RWPE1 (cell line): ENCODE data around the gene RNH1.

Source experiments
- CTCF ChIA-PET: fragments of 350-600 bp; sonication (Branson Sonifier 250); formaldehyde crosslinking; extraction: SDS; loops from one replicate; lab custom pipeline; 2021; lab: Yijun Ruan, JAX
- POLR2A ChIA-PET: fragments of 400-600 bp; formaldehyde crosslinking; extraction: SDS; loops from one replicate; lab custom pipeline; 2020; ENCODE audit warnings: antibody characterized with exemption; ENCODE audit not compliant: low non-redundant PET; lab: Yijun Ruan, JAX
- DNase-seq: peaks from one replicate; pipeline ENCODE4 v3.0.0; 2012; ENCODE audit warnings: low spot score
- H3K27ac ChIP-seq: fragments of 450-650 bp; 2 replicates; pipeline ENCODE4 v1.5.1; 2017
- CTCF ChIP-seq: fragments of 450-650 bp; conservative IDR thresholded peaks from 2 replicates; pipeline ENCODE4 v1.5.1; 2017; ENCODE audit warnings: low read depth, mild to moderate bottlenecking

RNH1 gene

DNA sequence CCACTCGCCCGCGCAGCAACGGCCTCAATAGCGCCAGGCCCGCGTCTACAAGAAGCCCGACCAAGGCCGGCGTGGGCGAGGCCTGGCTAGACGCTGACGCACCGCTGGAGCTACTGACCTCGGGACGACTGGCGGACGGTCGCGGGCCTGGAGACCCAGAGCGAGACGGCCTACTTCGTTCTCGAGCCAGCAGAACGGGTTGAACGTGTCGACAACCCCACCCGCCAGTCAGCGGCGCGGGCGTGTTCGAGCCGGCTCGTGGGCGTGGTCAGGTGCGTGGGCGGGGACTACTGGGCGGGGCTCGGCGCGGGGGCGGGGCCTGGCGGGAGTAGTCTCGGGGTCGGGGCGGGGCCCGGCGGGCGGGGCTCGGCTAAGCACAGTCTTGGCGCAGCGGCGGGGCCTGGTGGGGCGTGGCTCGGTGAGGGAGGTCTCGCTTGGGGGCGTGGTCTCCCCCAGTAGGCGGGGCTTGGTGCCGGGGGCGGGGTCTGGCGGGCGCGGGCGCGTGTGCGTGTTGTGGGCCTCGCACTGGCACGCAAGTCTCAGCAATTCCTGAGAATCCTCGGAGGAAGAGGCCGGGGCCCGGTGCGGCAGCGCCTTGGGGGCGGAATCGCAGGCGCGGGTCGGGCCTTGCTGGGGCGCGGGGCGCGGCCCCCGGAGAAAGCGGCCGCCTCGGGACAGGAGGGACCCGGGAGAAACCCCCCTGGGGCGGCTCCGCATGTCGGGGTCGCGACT is at the start of gene RNH1:
Gene RNH1 (minus strand): TSS at position 248 of the 732 bp plus-strand sequence. CDS start 5,080 bp downstream, outside the sequence.
- TF ChIP-seq CTCF, result no peak
- H3K27ac ChIP-seq, result peak within 1 kb of the TSS; percentile 98
- CTCF ChIA-PET, result interaction anchor here (0.8 to 1.0 kb wide), 3 partner anchors 8 to 57 kb away, joined by 3 to 4 read pairs (median 3); no protein-coding TSS in a partner anchor
- peak; percentile 94 for DNase-seq
- POLR2A ChIA-PET, result interaction anchor here (0.6 to 1.3 kb wide), 3 partner anchors 8 to 63 kb away, joined by 4 to 7 read pairs (median 6); no protein-coding TSS in a partner anchor

DNA sequence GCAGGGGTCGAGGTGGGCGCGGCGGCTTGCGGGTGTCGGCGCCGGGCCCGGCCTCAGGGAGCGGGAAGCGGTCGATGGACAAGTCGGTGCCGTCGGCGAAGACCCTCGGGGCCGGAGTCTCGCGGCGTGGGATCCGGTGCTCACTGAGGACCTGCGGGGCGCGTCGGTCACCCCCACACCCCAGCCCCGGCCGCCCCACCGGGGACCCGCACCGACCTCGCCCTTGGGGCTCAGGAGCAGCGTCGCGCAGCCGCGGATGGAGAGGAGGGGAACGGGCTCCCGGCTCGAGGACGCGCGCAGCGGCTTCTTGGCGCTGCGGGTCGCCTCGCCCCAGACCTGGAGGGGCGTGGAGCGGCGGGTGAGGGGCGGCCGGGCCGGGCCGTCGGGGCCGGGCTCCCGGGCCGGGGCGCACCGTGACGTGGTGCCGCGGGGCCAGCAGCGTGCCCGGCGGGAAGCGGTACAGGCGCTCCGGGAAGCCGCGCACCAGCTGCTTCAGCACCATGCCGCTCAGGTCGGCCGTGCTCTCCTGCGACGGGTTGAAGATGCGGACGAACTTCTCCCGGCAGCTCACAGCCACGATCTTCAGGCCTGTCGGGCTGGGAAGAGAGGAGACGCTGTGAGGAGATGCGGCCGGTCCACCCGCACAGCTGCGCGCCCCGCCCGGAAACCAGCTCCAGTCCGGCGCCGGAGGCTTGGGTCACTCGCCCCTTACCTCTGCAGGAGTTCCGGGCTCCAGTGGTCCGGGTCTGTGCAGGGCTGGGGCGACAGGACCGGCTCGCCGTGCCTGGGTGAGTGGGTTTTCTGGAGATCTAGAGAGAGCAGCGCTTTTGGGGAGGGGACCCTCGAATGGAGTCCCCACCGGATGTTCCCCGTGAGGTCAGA is 49.0 kb upstream of the RNH1 start:
- ChIA-PET CTCF (interaction anchor here (0.5 to 1.8 kb wide), 7 partner anchors 8 to 244 kb away, joined by 3 to 12 read pairs (median 3); partner anchors contain the start of gene PHRF1), POLR2A (no interaction called here)
- DNase-seq, result no peak
- no peak for TF ChIP-seq CTCF
- no peak overlapping the region for H3K27ac ChIP-seq

DNA sequence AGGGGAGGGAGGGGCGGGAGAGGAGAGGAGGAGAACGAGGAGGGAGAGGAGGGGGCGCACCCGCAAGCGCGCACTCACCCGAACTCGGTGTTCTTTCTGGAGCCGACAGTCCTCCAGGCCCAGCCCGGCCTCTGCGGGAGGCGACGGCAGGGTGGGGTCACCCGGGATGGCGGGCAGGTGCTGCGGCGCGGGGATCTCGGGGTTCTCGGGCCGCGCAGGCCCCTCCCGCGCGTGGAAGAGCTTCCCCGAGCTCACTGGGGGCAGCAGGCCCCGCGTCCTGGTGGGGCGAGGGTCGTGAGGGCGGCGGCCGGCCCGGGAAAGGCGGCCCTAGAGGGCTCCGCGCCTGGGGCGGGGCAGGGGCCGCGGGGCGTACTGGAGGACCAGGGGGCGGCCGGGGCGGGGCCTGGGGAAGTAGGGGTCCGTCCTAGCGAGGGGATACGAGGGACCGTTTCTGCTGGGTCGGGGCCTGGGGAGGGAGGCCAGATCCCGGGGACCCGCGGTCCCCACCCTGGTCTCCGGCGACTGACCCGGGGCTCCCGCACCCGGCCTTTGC is 48.3 kb upstream of the RNH1 start:
- POLR2A ChIA-PET, result interaction anchor here (0.6 kb wide), 1 partner anchor 9 kb away, joined by 3 read pairs; no protein-coding TSS in a partner anchor
- no peak for DNase-seq
- TF ChIP-seq CTCF, result 0 out of 2 replicates have a peak, but pooled peaks have one; percentile 10
- no peak overlapping the region for H3K27ac ChIP-seq
- CTCF ChIA-PET, result interaction anchor here (0.6 to 1.8 kb wide), 5 partner anchors 9 to 229 kb away, joined by 3 to 12 read pairs (median 5); no protein-coding TSS in a partner anchor

GRCh38 chr11:554428-555226 is 47.6 kb upstream of the RNH1 start:
- POLR2A ChIA-PET, result interaction anchor here (0.6 kb wide), 1 partner anchor 10 kb away, joined by 3 read pairs; no protein-coding TSS in a partner anchor
- TF ChIP-seq CTCF, result peak; percentile 73
- CTCF ChIA-PET, result interaction anchor here (0.6 to 1.8 kb wide), 9 partner anchors 10 to 229 kb away, joined by 3 to 12 read pairs (median 3); no protein-coding TSS in a partner anchor
- peak overlapping the region; percentile 20; the same call in 1 of the 2 replicates for H3K27ac ChIP-seq
- no peak for DNase-seq

- no peak for TF ChIP-seq CTCF
- H3K27ac ChIP-seq, result no peak overlapping the region
- ChIA-PET POLR2A (no interaction called here), CTCF (interaction anchor here (0.6 to 1.8 kb wide), 6 partner anchors 10 to 230 kb away, joined by 3 to 12 read pairs (median 3); no protein-coding TSS in a partner anchor)
- no peak for DNase-seq
These were observed 46.9 kb upstream of the RNH1 start for GRCh38 chr11:553988-554340.
